ENCODE measurements around the gene HNRNPK. TPM values are rescaled to one million over a fixed set of nuclear protein-coding genes. Genes with fewer than 3 reads are reported as not detected.

Gene HNRNPK
- total and polyA plus RNA-seq, 2 of the 13 experiments (the other 11 are each of a cell fraction or from before 2014, with no cell fraction given), result 321 to 712 TPM

DNA sequence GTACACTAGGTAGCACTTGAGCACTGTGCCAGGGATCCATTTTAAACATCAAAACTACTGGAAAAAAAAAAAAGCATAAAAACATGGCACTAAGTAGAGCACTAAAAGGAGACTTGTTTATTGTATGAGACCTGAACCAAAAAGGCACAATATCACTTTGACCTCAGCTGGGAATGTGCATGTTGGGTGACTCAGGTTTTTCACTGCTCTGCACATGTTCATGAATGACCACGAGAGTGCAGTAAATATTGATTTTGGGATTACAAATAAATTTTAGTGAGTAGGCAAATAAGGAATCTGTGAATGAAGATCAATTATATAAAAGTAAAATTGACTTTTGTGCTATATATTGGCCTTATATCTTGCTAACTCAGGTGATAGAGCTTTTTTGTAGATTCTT is 12.4 kb upstream of the HNRNPK start (continued):
- no peak for TF ChIP-seq ZSCAN20 (CRISPR knock-in tag; IDR thresholded peaks at IDR 0.05; ENCODE audit: borderline replicate concordance)
- peak; percentile 95 for TF ChIP-seq ARID5B (CRISPR knock-in tag; IDR thresholded peaks at IDR 0.05)
- TF ChIP-seq ZNF703 (CRISPR knock-in tag; IDR thresholded peaks at IDR 0.05; ENCODE audit: borderline replicate concordance), result no peak
- no peak for TF ChIP-seq PREB (CRISPR knock-in tag; IDR thresholded peaks at IDR 0.05)
- no peak for TF ChIP-seq KLF15 (CRISPR knock-in tag; IDR thresholded peaks at IDR 0.05; ENCODE audit: borderline replicate concordance)
- TF ChIP-seq, protein P1, sequence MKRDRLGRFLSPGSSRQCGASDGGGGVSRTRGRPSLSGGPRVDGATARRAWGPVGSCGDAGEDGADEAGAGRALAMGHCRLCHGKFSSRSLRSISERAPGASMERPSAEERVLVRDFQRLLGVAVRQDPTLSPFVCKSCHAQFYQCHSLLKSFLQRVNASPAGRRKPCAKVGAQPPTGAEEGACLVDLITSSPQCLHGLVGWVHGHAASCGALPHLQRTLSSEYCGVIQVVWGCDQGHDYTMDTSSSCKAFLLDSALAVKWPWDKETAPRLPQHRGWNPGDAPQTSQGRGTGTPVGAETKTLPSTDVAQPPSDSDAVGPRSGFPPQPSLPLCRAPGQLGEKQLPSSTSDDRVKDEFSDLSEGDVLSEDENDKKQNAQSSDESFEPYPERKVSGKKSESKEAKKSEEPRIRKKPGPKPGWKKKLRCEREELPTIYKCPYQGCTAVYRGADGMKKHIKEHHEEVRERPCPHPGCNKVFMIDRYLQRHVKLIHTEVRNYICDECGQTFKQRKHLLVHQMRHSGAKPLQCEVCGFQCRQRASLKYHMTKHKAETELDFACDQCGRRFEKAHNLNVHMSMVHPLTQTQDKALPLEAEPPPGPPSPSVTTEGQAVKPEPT (CRISPR knock-in tag; IDR thresholded peaks at IDR 0.05; ENCODE audit: low read depth), result no peak
- peak; percentile 75 for TF ChIP-seq MAX (IDR thresholded peaks at IDR 0.05)
- no peak for TF ChIP-seq DDIT3 (CRISPR knock-in tag; IDR thresholded peaks at IDR 0.05)
- no peak for TF ChIP-seq ZNF280D (CRISPR knock-in tag; IDR thresholded peaks at IDR 0.05)
- no peak for TF ChIP-seq KLF12 (CRISPR knock-in tag; IDR thresholded peaks at IDR 0.05; ENCODE audit: borderline replicate concordance)
- no peak for TF ChIP-seq ZNF543 (CRISPR knock-in tag; IDR thresholded peaks at IDR 0.05)
- 0 out of 2 replicates have a peak, but pooled peaks have one; percentile 40 for TF ChIP-seq GATAD1 (CRISPR knock-in tag; IDR thresholded peaks at IDR 0.05)
- no peak for TF ChIP-seq BCLAF1 (IDR thresholded peaks at IDR 0.05)
- TF ChIP-seq BRF2 (CRISPR knock-in tag; IDR thresholded peaks at IDR 0.05), result no peak

Data from HepG2 (cell line).